Fibroblast of skin of scalp (primary cell): ENCODE measurements around the gene HDAC7.
A peak's percentile ranks its signal among the peaks of the same experiment; 100 is the strongest.

Source experiments
- DNase-seq: peaks from one replicate; pipeline ENCODE4 v3.0.0-alpha.2; 2013

HDAC7 gene

GRCh38 chr12:47777151-47777550, 42.6 kb downstream of the HDAC7 start:
- no peak for DNase-seq

- DNase-seq, result peak; percentile 50
Measured at GRCh38 chr12:47776471-47777143, 43.1 kb downstream of the HDAC7 start.

DNA sequence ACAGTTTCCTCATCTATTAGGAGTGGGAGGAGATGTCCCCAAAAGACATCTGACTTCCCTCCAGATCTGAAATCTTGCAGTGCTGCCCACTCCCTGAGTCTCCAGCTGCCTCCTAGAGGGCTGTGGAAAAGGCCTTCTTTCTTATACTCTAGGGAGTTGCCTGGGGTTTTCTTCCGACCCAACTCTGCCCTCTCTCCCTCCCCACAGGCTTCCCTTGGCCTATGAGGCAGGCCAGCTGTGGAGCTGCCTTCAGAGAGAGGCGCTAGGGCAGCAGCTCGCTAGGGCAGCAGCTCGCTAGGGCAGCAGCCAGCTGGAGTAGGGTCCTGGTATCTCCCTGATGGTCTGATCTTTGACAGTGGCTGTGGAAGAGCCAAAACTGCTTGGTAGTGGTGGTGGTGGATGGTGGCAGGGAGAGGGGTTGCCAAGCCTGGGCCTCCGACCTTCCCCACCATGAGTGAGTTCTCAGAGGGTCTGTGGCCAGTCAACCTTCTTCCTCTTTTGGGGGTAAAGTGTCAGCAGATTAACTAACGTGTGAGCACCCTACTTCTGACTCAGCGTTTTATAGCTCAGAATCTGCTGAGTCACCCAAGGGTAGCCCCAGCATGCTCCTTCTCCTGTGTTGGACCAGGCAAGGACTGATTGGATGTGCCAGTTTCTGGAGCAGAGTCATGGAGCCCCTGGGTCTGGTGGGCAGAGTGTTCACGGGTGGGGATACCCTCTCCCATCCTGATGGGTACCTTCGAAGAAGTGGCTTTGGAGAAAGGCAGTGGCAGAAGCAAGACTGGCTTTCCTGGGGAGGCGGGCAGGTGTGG, 44.4 kb downstream of the HDAC7 start:
- DNase-seq, result no peak

DNA sequence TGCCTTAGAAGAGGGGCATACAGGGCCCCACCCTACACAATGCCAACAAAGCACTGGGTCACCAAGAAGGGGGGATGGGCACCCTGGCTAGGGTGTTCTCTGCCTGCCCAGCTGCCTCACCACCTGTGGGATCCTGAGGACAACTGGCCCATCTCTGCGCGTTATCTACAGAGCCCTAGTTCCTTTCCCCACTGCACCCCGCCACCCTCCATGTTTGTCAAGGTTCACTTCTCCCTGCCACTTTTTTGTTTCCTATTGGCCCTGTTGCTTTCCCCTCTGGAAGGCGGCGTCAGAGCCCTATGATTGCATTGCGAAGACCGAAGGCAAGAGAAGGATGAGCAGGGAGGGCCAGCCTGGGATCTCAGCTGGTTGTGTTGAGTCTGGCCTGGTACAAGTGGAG, 45.0 kb downstream of the HDAC7 start:
- DNase-seq, result no peak

- no peak for DNase-seq
Measured at GRCh38 chr12:47773858-47774580, 45.7 kb downstream of the HDAC7 start.

- peak; percentile 63 for DNase-seq
Measured at GRCh38 chr12:47773062-47773857, 46.4 kb downstream of the HDAC7 start, which contains the start of gene SLC48A1. TSS of gene SLC48A1 (plus strand) at chr12:47773238. CDS start at chr12:47773305, 67 bp downstream.

- DNase-seq, result no peak
Measured at GRCh38 chr12:47772738-47773061, 47.0 kb downstream of the HDAC7 start.

DNA sequence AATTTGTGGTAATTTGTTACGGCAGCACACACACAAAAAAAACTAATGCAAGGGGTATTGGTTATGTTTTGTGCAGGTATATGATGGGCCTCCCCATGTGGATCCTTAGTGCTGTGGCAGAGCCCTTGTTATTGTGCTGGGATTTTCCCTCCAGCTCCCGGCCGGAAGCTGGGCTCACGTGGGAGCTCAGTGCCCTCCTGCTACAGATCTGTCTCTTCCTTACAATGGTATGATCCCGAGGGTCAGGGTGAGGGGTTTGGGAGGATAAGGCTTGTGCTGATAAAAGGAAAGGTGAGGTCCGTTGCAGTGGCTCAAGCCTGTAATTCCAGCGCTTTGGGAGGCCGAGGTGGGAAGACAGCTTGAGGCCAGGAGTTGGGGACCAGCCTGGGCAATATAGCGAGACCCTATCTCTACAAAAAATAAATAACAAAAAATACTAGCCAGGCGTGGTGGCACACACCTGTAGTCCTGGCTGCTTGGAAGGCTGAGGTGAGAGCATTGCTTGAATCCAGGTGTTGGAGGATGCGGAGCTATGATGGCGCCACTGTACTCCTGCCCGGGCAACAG, 47.5 kb downstream of the HDAC7 start:
- DNase-seq, result no peak

- no peak for DNase-seq
Measured at GRCh38 chr12:47771304-47771703, 48.4 kb downstream of the HDAC7 start.

GRCh38 chr12:47770086-47770726, 49.5 kb downstream of the HDAC7 start:
- no peak for DNase-seq

DNA sequence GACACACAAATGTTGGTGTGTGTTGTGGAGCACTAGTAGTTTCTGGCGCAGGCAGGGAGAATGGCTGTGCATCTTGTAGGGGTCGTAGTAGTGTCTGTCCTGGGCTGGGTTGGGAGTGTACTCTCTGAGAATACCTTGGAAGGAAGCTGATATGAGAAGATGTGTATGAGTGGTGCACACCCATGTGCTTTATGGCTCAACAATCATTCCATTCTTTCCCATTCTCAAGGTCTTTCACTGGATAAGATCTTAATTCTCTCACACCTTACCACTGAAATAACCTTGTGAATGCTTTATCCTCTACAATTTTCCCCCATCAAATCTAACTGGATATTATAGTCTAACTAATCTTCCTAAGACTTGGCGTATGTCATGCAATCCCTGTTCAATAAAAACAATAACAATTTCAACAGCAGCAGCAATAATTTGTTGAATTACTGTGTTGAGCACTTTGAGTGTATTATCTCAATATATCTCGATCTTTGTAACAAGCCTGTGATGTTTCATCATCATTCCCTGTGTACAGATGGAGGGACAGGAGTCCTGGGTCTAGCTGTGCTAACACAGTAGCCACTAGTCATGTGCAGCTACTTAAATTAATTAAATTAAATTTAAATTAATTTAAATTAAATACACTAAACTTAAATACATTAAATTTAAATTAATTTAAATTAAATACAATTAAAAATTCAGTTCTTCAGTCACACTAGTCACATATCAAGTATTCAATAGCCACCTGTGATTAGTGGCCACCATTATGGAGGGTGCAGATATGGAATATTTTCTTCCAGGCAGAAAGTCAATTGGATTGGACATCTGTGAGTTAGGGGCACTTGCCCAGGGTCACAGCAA, 50.2 kb downstream of the HDAC7 start:
- no peak for DNase-seq

DNA sequence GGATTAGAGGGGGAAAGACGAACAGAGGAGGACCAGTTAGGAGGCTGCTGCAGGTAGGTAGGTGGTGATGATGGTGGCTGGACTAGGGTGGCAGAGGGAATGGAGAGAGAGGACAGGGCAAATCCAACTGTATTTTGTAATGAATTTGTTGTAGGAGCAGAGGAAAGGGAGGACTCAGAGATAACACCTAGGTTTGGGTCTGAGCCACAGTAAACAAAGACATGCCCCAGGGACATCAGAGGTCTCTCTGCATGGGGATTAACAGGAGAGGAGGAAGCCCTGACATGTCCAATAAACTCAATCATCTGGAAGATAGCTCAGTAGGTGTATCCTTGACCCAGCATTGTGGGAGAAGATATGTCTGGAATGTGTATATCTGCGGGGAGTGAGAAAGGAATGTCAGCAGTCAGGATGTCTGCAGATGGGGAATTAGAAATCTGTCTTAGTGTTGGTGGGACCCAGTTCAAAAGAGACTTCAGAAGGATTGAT, 51.3 kb downstream of the HDAC7 start:
- peak; percentile 58 for DNase-seq

DNA sequence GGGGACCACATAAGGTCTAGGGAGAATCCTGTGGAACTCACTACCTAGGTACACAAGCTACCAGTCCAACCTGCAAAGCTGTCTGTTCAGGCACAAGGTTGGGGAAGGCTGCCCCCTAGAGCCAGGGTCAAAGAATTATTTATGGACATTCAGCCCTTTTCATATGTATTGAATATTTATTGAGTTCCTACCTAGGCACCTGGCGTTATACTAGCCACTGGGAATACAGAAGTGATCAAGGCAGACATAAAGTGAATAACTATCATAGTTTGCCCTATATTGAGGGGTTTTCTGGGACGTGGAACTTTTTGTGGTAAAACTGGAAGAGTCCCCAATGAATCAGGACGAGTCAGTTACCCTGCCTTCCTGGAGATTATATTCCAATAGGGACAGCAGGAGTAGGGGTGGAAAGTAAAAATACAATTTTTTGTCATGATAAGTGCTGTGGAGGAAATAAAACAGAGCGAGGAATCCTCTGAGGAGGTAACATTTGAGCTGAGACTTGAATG, 52.4 kb downstream of the HDAC7 start:
- DNase-seq, result no peak

DNA sequence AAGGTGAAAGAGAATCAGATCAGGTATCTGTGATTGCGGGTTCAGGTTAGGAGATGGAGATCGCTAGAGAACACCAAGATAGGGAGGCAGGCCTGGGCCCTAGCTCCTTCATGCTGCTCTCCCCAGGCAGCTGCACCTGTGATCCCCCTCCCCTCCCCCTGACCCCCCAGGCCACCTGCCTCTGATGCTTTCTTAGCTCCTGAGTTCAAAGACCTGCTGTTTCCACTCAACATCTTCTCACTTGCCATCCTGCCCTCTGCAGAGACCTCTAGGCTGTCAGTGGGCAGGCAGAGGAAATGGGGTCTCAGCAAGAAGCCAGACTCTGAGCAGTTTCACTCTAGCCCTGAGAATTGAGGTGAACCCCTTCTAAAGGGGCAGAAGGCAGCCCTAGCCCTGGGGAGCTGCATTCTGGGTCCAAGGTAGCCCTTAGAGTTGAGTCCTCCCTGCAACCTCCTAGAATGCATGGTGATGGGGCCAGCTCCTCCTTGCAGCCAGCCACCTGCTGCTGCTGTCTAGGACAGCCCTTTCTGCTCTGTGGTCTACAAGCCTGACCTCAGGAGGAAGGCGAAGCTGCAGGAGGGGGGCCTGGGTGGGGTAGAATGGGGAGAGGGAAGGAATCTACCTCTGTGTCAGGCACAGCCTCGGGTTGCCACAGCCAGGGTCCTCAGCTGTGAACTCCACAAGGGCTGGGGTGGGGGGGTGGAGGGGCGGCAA, 53.0 kb downstream of the HDAC7 start:
- no peak for DNase-seq

GRCh38 chr12:47763481-47764346, 56.0 kb downstream of the HDAC7 start:
- no peak for DNase-seq

GRCh38 chr12:47762850-47763465, 56.7 kb downstream of the HDAC7 start:
- DNase-seq, result no peak

DNA sequence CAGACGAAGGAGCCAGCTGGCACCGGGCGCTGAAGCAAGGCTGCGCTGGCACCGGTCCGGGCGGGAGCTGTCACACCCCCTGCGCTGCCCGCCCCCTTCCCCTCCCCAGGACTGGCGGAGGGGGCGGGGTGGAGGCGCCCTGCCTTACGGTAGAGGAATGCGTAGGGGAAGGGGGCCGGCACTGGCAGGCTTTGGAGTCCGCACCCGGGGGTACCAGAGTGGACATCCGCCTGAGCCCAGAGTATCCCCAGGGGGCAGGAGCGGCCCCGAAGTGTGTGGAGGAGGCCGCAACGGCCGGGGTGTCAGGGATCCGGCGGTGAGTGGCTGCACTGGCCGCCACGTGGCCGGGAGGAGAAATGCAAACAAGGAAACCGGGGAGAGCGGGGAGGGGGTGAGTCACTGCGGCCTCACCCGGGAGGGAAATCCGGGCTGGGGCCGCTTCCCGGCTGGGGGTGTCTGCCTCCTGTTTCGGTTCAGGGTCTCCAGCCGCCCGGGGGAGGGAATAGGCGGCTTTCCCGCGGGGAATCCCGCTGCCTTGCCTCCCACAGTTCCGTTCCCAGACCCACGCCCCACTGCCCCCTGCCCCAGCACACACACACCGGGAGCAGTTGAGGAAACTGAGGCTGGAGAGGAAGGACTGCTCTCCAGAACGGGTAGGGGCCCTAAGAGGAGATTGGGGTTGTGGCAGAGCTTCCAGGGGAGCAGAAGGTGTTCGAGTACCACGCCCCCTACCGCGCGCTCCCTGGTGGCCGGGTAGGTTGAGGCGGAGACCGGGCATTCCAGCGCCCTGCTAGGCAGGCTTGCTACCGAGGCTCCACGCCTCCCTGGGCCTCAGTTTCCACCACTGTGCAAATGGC, 60.6 kb downstream of the HDAC7 start, which contains the start of gene RAPGEF3:
Gene RAPGEF3, minus strand, starts transcription at position 47 of the 857 bp plus-strand sequence. CDS start 324 bp downstream, outside the sequence.
- DNase-seq, result peak; percentile 85
